GM18519 (cell line): ENCODE measurements around the gene CD8B.

Source experiments
- ATAC-seq: cut with Tn5 transposase; IDR thresholded peaks from one replicate; pipeline ENCODE4 v1.9.1; 2021; ENCODE audit warnings: mild to moderate bottlenecking, moderate library complexity; ENCODE audit not compliant: unreplicated experiment, low FRiP score

The CD8B gene

DNA sequence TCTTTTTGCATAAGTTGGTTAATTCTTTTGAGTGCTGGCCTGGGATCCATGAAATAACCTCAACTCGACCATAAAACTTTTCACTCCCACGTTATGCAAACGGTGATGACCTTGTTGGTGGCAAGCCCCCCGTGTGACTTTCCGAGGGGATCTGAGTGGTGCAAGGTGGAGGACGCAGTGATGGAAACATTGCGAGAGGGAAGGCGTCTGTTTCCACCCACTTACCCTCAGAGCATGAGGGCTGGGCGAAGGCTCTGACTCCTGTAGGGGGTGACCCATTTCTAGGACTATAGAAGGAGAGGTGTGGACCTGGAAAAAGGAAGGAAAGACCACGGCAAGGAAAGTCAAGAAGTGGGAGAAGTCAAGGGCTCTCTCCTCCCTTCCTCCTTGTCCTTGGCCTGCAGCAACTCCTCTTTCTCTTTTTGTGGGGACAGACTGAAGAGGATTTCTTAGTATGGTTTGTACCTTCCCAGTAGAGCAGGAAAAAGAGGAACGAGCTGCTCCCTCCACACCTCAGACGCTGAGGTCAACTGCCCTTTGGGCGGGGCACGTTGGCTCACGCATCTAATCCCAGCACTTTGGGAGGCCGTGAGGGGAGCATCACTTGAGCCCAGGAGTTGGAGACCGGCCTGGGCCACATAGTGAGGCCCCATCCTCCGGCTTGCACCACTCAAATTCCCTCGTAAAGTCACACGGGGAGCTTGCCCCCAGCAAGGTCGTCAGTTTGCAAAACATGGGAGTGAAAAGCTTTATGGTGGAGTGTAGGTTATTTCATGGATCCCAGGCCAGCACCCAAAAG, 55.4 kb downstream of the CD8B start:
- no peak for ATAC-seq

DNA sequence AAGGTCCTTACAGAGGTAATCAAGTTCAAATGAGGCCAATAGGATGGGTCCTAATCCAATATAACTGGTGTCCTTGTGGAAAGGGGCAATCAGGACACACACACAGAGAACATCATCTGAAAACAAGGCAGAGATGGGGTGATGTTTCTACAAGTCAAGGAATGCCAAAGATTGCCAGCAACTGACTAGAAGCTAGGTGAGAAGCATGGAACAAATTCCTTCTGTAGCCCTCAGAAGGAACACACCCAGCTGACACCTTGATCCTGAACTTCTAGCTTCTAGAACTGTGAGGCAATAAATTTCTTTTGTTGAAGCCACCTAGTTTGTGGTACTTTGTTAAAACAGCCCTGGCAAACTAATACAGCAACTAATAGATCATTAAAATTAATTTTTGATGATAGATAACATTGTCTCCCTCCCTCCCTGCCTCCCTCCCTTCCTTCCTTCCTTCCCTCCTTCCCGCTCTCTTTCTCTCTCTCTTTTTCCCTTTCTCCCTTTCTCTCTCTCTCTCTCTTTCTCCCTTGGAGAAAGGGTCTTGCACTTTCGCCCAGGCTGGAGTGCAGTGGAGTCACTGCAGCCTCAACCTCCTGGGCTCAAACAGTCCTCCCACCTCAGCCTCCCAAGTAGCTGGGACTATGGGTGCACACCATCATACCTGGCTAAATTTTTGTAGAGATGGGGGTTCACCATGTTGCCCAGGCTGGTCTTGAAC, 60.7 kb downstream of the CD8B start:
- ATAC-seq, result no peak

DNA sequence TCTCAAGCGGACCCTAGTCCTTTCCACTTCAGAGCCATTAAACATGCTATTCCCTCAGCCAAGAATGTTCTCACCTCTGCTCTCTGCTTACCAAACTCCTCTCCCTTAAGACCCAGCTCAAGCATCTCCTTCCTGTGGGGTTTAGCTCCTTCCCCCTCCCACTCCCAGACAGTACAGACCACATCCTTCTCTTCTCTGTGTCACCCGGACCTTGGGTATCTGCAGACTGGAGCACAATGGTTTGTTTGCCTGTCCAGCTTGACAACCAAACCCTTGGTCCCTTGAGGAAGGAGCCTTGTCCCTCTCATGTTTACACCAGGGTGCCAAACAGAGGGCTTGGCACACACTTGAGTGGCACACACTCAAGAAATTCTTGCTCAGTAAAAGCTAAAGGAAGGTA, 66.8 kb downstream of the CD8B start:
- no peak for ATAC-seq

DNA sequence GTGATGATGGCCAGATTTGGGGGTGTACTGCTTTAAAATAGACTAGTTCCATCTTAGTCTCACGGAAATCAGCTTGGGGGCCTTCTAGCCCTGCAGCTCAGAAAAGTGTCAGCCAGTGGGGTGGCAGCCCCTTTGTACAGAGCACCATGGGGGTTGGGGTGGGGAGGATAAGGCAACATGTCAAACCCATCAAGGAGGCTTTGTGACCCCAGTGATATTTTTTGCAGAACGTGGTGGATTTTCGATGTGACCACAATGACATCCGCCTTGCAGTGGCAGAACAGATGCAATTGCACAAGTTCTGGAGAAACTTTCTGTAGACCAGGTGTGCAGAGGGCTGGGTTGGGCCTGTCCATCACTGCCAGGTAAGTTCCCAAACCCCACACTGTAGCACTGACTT, 67.9 kb downstream of the CD8B start:
- ATAC-seq, result no peak

DNA sequence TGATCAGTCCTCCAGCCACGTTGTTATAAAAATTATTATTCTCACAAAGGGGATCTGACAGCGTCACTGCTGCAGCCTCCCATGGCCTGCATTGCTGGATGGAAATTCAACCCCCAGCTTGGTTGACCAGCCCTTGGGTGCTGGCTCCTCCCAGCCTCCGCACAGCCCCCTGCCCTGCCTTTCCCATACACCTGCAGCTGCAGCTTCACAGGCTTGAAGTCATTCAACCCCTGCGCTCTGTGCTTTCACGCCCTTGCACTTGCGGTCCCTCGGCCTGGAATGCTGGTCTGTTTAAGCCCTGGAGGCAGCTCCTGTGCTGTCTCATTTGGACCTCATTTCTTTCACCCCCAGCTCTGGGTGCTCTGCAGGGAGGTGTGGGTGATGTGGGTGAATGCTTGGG, 70.1 kb downstream of the CD8B start:
- ATAC-seq, result no peak

DNA sequence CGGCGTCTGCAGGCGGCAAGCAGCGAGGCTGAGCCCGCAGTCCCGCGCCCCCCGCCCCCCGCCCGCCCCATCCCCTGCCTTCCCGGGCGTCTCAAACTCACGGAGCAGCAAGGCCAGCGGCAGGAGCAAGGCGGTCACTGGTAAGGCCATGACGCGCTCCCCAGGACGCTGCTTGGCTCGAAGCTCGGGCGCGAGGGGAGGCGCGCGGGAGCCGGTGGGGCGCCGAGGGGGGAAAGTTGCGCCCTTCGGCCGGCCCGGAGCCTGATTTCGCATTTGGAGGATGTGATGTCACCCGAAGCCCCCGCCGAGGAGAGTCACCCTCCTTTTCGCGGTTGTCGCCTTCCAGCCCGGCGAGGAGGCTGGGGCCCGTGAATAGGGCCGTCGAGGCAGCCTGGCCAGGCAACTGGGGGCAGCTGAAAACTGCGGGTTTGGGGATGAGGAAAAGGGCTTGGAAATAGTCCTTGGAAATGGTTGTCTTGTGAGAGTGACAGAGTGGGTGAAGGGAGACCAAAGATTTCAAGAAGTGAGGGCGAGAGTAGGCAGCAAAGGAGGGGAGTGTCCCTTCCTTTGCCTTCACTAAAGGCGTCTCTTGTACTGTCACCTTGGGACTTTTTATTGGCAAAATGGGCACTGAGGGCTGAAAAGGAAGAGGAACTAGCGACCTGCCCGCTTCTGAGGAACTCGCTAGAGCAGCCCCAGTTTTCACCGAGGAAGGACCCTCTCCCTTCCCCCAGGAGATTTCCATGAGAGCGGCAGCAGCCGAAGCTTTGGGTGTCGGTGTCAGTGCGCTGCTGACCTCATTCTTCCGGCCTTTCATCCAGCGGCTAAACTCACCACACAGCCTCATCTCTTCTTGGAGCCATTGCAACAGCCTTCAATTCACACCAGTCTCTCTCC, 70.8 kb downstream of the CD8B start, which contains the start of gene CD8A:
CD8A (minus strand) TSS at position 238 of the 897 bp plus-strand sequence; CDS start at position 150, 88 bp downstream.
- no peak for ATAC-seq

DNA sequence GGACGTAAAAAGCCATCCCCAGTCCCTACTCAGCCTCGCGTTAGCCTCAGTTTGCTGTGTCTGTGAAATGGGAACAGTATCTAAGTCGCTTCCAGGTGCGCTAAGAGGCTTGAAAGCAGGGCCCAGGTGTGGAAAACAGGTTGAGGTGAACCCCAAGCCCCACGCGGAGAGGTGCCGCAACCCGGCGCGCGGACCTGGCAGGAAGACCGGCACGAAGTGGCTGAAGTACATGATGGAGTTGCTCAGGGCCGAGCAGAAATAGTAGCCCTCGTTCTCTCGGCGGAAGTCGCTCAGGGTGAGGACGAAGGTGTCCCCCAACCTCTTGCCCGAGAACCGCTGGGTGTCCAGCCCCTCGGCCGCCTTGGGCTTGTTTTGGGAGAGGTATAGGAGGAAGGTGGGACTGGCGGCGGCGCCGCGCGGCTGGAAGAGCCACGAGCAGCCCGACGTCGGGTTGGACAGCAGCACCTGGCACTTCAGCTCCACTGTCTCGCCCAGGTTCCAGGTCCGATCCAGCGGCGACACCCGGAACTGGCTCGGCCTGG, 71.5 kb downstream of the CD8B start:
- ATAC-seq, result no peak

DNA sequence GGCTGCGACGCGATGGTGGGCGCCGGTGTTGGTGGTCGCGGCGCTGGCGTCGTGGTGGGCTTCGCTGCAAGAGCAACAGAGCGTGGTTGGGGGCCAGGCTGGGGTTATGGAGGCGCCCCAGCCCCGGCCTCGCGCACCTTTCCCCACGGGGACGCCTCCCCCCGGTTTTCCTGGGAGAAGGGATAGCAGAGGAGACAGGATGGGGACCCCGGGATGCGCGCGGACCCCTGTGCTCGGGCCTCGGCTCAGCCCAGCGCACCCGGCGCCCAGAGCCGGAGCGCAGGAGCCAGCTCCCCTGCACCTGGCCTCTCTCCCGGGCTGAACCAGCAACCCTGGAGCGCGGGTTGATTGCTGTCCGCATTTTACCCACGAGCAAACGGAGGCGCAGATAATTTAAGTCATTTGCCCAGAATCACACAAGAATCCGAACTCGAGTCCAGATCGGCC, 72.0 kb downstream of the CD8B start:
- ATAC-seq, result no peak

DNA sequence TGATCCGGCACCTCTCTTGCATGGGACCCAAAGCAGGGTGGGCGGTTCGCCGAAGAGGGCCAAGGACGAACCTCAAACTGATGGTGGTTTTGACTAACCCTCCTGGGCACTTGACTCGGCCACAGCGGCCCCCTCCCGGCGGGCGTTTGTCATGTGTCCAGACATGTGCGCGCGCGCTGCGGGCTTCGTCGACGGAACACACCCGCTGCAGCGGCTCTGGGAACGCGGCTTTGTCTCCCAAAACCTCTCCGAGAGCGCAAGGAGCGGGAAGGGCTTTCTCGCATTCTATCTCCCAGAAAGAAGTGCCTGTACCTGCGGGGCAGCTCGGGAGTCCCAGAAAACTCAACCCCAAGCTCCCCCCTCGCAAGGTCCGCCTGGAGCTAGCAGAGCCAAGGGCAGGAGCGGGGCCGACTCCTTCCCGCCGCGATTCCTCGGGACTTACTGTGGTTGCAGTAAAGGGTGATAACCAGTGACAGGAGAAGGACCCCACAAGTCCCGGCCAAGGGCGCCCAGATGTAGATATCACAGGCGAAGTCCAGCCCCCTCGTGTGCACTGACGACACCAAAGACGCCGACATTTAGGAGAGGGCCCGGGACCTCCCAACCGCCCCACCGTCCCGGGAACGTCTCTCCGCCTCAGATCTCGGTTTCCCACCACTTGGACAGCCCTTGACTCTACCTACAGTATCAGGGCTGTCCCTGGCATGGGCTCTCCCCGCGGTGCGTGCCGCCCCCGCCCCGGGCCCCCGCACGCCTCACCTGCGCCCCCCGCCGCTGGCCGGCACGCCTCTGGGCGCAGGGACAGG, 72.6 kb downstream of the CD8B start:
- no peak for ATAC-seq

DNA sequence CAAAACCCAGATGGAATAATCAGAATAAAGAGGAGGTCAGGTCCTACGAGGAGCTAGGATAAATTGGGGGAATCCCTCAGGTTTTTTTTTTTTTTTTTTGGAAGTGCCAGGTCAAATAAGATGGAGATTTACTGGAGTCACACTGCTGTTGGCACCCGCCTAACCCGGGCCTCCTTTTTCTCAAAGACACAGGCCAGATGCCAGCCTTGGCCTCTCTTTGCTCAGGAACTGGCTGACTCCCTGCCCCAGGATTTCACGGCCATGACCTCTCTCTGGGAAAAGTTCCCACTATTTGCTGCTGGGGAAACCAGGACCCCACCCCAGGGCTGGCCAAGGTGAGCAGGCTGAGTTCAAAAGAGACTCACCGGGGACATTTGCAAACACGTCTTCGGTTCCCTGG, 73.5 kb downstream of the CD8B start:
- no peak for ATAC-seq

DNA sequence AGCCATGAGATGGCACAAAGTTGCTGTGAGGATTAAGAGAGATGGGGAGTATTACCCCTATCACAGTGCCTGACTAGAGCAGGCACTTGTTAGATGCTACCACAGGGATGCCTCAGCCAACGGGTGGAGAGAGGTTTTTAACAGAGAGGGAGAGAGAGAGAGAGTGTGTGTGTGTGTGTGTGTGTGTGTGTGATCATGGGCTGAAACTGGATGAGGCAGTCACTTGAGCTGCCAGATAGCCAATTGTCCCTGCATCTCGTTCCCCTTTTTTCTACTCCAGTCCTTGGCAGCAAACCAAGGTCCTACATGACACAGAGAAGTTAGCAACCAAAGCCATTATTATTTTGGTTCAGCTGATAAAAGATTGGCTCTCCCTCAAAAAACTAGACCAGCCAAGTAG, 74.0 kb downstream of the CD8B start:
- ATAC-seq, result no peak

DNA sequence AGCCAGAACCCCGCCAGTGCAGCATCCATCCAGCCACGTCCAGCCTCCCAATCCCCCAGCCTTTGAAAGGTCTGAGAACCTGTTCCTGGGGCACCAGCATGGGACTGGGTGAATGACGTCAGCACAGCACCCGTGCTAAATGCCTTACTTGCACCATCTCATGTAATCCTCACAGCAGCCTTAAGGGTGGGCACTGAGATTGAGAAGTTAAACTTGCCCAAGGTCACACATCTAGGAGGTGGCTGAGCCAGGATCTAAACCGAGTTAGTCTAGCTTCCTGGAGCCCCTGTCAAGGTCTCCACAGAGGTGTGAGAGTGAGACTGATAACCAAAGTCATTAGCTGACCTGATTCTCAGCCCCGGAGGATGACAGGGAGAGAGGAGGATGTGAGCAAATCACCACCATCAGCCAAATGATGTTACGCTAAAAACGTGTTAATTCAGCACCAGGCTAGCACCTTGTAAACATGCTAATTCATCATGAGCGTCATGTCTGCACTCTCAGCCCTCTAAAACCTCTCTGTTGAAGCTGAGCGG, 75.6 kb downstream of the CD8B start:
- ATAC-seq, result no peak

DNA sequence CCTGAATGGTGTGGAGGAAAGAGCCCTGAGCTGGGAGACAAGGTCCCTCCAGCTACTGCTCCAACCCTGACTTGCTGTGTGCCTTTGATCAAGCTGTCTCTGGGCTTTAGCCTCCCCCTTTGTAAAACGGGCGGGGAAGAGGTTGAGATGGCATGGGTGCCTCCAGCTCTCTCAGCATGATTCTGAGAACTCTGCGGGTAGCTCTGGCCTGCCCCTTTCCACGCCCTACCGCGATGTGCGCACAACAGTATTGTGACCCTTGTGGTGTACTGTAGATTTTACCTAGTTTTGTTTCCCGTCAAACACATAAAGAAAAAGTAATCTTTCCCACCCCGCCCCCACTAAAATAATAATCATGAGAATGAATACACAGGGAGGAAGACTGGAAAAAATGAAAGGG, 76.2 kb downstream of the CD8B start:
- no peak for ATAC-seq

DNA sequence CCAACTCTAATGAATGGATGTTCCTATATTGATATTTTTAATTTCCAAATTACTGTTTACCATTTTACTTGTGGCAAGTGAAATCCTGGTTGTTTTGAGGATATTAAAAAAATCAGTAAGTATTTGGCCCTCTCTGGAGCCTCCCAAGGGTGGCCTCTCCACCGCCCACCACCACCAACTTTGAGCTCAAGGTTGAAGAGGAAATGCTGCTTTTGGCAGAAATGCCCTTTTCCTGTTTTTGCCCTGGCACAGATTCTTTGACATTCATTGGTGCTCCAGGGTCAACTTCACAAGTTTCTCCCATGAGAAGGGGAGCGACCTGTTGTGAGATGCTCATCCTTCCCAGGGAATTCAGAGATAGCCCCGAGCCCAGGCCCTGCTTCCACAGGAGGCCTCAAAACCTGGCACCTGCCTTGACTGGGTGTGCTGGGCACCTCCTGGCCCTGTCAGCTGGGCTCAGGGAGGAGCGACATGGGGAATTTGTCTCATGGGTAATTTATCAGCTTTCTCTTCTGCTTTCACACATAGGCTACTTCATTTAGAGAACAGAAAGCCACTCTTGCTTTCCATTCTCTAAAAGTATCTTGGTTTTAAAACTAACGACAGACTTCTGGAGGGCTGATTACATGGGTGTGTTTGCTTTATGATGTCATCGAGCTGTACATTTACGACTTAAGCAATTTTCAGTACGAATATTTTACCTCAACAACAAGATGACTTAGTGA, 77.9 kb downstream of the CD8B start:
- ATAC-seq, result peak; percentile 86

DNA sequence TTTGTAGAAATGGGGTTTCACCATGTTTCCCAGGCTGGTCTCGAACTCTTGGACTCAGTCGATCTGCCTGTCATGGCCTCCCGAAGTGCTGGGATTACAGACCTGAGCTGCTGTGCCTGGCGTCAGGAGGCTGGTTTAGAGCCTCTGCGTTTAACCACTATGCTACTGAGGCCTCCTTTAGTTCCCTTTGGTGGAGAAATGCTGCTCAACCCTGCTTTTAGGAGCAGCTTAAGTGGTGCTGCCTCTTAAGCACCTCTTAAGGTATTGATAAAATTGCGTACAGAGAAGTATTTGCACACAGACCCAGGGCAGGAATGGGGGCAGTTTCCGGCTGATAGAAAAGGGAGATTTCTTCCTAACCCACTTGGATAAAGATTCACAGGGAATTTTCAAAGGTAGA, 78.9 kb downstream of the CD8B start:
- no peak for ATAC-seq

DNA sequence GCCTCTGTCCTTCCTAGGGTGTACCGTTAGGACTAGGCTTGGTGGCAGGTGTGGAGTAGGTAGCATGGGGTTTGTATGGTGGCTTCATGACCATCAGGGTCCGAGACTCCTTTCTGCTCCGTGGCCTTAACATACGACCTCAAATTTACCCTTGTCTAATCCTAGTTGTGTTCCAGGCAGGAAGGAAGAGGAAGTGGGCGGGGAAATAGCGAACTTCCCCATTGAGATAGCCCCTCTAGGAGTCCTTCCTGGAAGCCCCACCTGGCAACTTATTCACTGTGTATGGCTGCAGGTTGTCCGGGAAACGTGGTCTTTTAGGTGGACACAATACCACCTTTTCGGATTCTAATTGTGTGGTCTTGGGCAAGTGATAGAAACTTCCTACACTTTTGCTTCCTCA, 80.3 kb downstream of the CD8B start:
- no peak for ATAC-seq

DNA sequence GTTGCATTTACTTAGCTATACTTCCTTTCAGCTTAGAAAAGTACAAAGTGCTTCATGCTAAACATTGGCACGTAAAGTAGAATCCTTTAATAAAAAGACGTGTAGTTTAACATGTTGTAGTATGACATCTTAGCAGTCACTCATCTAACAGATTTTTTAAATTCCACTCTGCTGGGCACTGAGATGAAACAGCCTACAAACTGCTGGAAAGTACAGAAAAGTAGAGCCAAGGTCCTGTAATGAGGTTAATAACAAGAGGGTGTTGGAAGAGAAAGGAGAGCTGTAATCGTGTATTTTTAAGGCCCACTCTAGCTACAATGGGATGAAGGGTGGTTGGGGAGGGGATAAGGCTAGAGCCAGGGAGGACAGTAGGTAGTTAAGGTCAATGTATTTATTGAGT, 81.7 kb downstream of the CD8B start:
- no peak for ATAC-seq

DNA sequence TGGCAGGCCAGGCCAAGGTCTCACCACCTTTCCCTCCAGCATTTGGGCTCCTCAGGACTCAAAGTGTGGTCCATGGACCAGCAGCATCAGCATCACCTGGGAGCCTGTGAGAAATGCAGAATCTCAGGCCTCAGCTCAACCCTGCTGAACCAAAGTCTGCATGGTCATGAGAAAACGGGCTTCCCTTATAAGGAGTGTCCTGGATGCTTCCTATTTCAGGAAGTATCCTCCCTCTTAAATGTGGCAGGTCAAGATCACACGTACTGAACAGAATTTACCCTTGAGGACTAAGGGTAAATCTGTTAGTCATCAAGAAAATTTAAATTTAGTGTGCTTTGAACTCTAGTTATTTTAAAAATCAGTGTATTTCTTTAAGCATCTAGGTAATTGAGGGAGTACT, 82.7 kb downstream of the CD8B start:
- ATAC-seq, result no peak

DNA sequence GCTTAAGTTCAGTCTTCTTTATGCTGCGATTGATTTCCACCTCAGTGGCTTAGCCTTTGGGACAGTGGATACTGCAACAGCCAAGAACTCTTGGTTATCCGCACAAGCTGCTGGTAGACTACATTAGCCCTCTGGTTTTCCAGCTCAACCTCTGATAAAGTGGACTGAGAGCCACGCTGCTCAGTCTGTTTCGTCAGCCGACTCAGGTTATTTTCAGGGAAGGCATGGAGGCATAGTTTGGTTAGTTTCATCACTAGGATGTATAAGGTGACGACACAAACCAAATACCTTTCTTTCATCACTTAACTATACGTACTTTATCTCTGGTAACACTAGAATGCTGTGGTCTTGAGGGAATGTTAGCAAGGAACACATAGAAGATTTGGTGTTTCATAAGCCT, 85.2 kb downstream of the CD8B start:
- ATAC-seq, result no peak
